MCF 10A (cell line): Measurements from ENCODE around the gene APBB2. TPM values are rescaled to one million over a fixed set of nuclear protein-coding genes. Genes with fewer than 3 reads are reported as not detected.
A peak's percentile ranks its signal among the peaks of the same experiment; 100 is the strongest.

ENCODE experiments used
- BruUV-seq: library from RNA; stranded (reverse); fragments of 400-500 nt; replicated peaks from 2 replicates; lab custom pipeline; 2021; lab: Mats Ljungman, UMichigan
- CTCF ChIA-PET: fragments of 300-600 bp; sonication (Branson Sonifier 250); formaldehyde crosslinking; extraction: SDS; loops from one replicate; lab custom pipeline; 2021; ENCODE audit warnings: antibody characterized with exemption, inconsistent platforms; lab: Yijun Ruan, JAX
- POLR2A ChIA-PET: fragments of 300-600, 350-650 bp; sonication (Branson Sonifier 250); formaldehyde crosslinking; extraction: SDS; loops from one replicate; lab custom pipeline; 2020; ENCODE audit warnings: antibody characterized with exemption, inconsistent platforms; lab: Yijun Ruan, JAX
- DNase-seq: peaks from one replicate; pipeline ENCODE4 v3.0.0-alpha.2; 2018; ENCODE audit not compliant: unreplicated experiment
- H3K27ac Mint-ChIP-seq: one replicate; pipeline ENCODE4 v1.8.0; 2022; ENCODE audit warnings: mild to moderate bottlenecking, low read depth, mixed read lengths; ENCODE audit not compliant: unreplicated experiment
- H3K27me3 Mint-ChIP-seq: one replicate; pipeline ENCODE4 v1.8.0; 2022; ENCODE audit warnings: mixed read lengths; ENCODE audit not compliant: insufficient read depth, unreplicated experiment
- H3K36me3 Mint-ChIP-seq: one replicate; pipeline ENCODE4 v1.8.0; 2022; ENCODE audit warnings: mild to moderate bottlenecking, moderate library complexity, mixed read lengths; ENCODE audit not compliant: insufficient read depth, unreplicated experiment
- H3K4me1 Mint-ChIP-seq: one replicate; pipeline ENCODE4 v1.8.0; 2022; ENCODE audit warnings: mixed read lengths; ENCODE audit not compliant: insufficient read depth, unreplicated experiment
- H3K4me3 Mint-ChIP-seq: one replicate; pipeline ENCODE4 v1.8.0; 2022; ENCODE audit warnings: mild to moderate bottlenecking, moderate library complexity, mixed read lengths; ENCODE audit not compliant: unreplicated experiment
- H3K9me3 Mint-ChIP-seq: one replicate; pipeline ENCODE4 v1.8.0; 2022; ENCODE audit warnings: mixed read lengths; ENCODE audit not compliant: unreplicated experiment
- intact Hi-C: fragments of 100-400 bp; cut with micrococcal nuclease; formaldehyde crosslinking; loops from 2 replicates; pipeline ENCODE4 v1.14.1; 2022
- total RNA-seq: library from RNA; stranded (reverse); gene quantifications from 2 replicates; pipeline ENCODE4 v1.2.3, GENCODE V29; 2022
- TF ChIP-seq, protein P1 (sequence below): fragments of 200-600 bp; IDR thresholded peaks from one replicate; pipeline ENCODE4 v1.8.0; 2022; ENCODE audit warnings: antibody characterized with exemption, mild to moderate bottlenecking; ENCODE audit not compliant: unreplicated experiment

APBB2 gene
- total RNA-seq, 1 experiment from 2014 or later, result 201 TPM

DNA sequence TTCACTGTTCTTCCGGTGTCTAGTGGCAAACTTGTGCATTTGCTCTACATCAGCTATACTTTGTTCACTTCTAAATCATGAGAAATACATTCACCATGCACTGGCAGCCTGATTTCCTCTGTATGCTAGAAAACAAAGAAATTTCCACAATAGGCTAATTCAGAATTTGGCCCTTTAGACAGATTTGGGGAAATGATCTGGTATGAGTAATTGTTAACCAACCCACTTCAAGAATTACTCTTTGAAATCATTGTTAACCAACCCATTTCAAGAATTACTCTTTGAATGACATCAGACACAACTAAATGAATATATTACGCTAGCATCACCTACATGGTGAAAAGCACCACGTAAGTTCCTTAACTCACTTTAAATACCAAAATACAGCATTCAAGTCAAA lies 14.6 kb downstream of the APBB2 start:
- H3K9me3 Mint-ChIP-seq, result no peaks in the 10 kb centered on the region
- ChIA-PET POLR2A (interaction anchor here (0.7 to 11.0 kb wide), 8 partner anchors 9 to 225 kb away, joined by 3 to 98 read pairs (median 3); no protein-coding TSS in a partner anchor), CTCF (interaction anchor here (0.7 to 2.1 kb wide), 6 partner anchors 13 to 57 kb away, joined by 3 to 6 read pairs (median 4); partner anchors contain the start of gene APBB2)
- peaks cover 63% of the 10 kb centered on the region for H3K4me1 Mint-ChIP-seq
- intact Hi-C loops, result no loop called here
- peak overlapping the region; percentile 24 for H3K27ac Mint-ChIP-seq
- H3K4me3 Mint-ChIP-seq, result no peak overlapping the region
- no TSS peak for BruUV-seq
- no peak for DNase-seq
- H3K27me3 Mint-ChIP-seq, result no peaks in the 10 kb centered on the region
- peaks cover 20% of the 10 kb centered on the region for H3K36me3 Mint-ChIP-seq
- TF ChIP-seq, protein P1, sequence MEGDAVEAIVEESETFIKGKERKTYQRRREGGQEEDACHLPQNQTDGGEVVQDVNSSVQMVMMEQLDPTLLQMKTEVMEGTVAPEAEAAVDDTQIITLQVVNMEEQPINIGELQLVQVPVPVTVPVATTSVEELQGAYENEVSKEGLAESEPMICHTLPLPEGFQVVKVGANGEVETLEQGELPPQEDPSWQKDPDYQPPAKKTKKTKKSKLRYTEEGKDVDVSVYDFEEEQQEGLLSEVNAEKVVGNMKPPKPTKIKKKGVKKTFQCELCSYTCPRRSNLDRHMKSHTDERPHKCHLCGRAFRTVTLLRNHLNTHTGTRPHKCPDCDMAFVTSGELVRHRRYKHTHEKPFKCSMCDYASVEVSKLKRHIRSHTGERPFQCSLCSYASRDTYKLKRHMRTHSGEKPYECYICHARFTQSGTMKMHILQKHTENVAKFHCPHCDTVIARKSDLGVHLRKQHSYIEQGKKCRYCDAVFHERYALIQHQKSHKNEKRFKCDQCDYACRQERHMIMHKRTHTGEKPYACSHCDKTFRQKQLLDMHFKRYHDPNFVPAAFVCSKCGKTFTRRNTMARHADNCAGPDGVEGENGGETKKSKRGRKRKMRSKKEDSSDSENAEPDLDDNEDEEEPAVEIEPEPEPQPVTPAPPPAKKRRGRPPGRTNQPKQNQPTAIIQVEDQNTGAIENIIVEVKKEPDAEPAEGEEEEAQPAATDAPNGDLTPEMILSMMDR, result no peak

DNA sequence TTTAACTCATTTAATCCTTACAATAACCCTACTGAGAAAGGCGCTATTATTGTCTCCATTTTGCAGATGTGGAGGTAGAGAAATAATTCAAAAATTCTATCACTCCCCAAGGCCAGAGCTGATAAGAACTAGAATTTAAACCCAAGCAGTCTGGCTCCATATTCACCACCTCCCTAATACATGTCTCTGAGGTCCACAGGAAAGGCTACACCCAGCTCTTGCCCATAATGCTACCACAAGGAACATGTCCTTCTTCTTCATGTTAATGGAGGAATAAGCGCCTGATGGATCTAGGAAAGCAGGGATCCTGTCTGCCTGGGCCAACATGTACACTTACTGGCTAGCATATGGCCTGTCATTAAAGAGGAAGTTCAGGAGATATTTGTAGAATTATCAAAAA lies 16.3 kb downstream of the APBB2 start:
- no TSS peak for BruUV-seq
- ChIA-PET CTCF (interaction anchor here (0.8 to 2.3 kb wide), 3 partner anchors 14 to 304 kb away, joined by 5 to 9 read pairs (median 6); no protein-coding TSS in a partner anchor), POLR2A (interaction anchor here (1.0 to 11.0 kb wide), 4 partner anchors 9 to 45 kb away, joined by 3 to 98 read pairs (median 4); no protein-coding TSS in a partner anchor)
- TF ChIP-seq, protein P1, result no peak
- no peaks in the 10 kb centered on the region for H3K27me3 Mint-ChIP-seq
- peak overlapping the region; percentile 49 for H3K27ac Mint-ChIP-seq
- no peak overlapping the region for H3K4me3 Mint-ChIP-seq
- no peak for DNase-seq
- H3K4me1 Mint-ChIP-seq, result peaks cover 51% of the 10 kb centered on the region
- intact Hi-C loops, result no loop called here
- H3K36me3 Mint-ChIP-seq, result peaks cover 26% of the 10 kb centered on the region
- no peaks in the 10 kb centered on the region for H3K9me3 Mint-ChIP-seq

DNA sequence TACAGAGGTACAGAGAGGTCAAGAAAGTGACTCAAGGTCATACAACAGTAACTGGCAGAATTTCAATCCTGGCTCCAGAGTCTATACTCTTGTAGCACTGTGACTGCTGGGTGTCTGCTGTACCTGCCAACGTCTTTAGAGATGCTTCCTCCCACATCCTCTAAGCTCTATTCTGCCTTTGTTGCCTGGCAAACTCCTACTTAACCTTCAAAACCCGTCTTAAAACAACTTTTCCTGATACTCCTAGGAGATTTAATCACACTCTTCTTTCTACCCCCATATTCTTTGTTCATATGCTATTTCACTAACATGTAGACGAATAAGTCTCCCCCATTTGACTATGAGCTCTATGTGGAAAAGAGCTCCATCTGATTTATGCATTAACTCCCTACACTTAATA lies 16.8 kb downstream of the APBB2 start:
- BruUV-seq, result no TSS peak
- CTCF ChIA-PET, result interaction anchor here (2.1 to 2.3 kb wide), 2 partner anchors 15 to 21 kb away, joined by 5 to 9 read pairs; no protein-coding TSS in a partner anchor
- peaks cover 50% of the 10 kb centered on the region for H3K4me1 Mint-ChIP-seq
- intact Hi-C loops, result no loop called here
- POLR2A ChIA-PET, result interaction anchor here (1.0 to 11.0 kb wide), 3 partner anchors 10 to 44 kb away, joined by 3 to 98 read pairs (median 4); no protein-coding TSS in a partner anchor
- no peaks in the 10 kb centered on the region for H3K27me3 Mint-ChIP-seq
- DNase-seq, result no peak
- H3K36me3 Mint-ChIP-seq, result peaks cover 23% of the 10 kb centered on the region
- no peaks in the 10 kb centered on the region for H3K9me3 Mint-ChIP-seq
- H3K4me3 Mint-ChIP-seq, result no peak overlapping the region
- TF ChIP-seq, protein P1, result no peak
- H3K27ac Mint-ChIP-seq, result peak overlapping the region; percentile 49

DNA sequence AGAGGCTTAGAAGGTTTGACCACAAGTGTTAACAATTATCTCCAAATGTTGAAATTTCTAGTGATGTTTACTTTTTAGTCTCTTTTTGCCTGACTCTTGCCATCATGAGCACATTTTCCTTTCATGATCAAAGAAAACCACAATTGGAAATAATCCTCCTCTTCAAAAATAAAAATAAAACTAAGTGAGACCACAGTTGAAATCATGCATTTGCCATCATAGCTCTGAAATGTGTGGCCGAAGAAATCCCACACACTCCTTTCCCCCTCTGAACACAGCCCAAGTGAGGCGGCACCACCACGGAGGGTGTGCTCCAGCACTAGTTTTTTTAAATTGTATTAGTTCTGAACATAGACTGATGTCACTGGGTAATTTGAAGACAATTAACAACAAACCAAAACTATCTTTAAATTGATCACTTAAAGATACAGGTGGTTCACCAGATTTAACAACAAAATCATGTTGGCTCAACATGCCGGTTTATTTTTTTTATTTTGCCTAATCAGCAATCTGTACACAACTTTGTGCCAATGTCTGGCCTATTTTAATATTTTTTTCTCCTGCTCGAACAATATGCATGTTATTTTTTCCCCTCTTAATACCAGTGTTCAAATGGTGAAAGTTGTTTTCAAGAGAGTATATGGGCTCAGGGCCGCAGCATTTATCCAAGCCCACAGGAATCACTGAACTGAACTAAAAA lies 17.6 kb downstream of the APBB2 start:
- TF ChIP-seq, protein P1, result no peak
- Mint-ChIP-seq H3K4me3 (no peak overlapping the region), H3K27me3 (no peaks in the 10 kb centered on the region), H3K36me3 (peaks cover 23% of the 10 kb centered on the region), H3K27ac (no peak overlapping the region), H3K4me1 (peaks cover 49% of the 10 kb centered on the region), H3K9me3 (no peaks in the 10 kb centered on the region)
- POLR2A ChIA-PET, result interaction anchor here (1.2 to 11.0 kb wide), 2 partner anchors 9 to 43 kb away, joined by 4 to 98 read pairs; no protein-coding TSS in a partner anchor
- BruUV-seq, result no TSS peak
- DNase-seq, result no peak
- intact Hi-C loops, result no loop called here
- CTCF ChIA-PET, result no interaction called here
